ENCODE data around the gene DIPK1C. TPM values are rescaled to one million over a fixed set of nuclear protein-coding genes. Genes with fewer than 3 reads are reported as not detected.

The DIPK1C gene
- total RNA-seq, 1 experiment from 2014 or later, result not detected

- no peak for TF ChIP-seq RAD21 (IDR thresholded peaks at IDR 0.05; ENCODE audit: low read depth)
Observed at GRCh38 chr18:74392323-74392722, 64.8 kb downstream of the DIPK1C start (continued).

GRCh38 chr18:74390900-74391299, 66.2 kb downstream of the DIPK1C start:
- H3K27ac ChIP-seq (ENCODE audit: low read depth, low read length), result no peak overlapping the region
- DNase-seq (ENCODE audit: low read depth, low spot score) (no peak), ATAC-seq (no peak)
- POLR2A ChIA-PET, result no interaction called here
- no peak overlapping the region for H3K9ac ChIP-seq (ENCODE audit: low read length)
- CTCF ChIA-PET, result no interaction called here
- no peaks in the 10 kb centered on the region for H3K9me2 ChIP-seq (ENCODE audit: insufficient read depth)
- H2AFZ ChIP-seq (ENCODE audit: low read depth, low read length, poor library complexity, severe bottlenecking), result no peak overlapping the region
- BruUV-seq (replicated peaks), result no TSS peak
- no peaks in the 10 kb centered on the region for H3K9me3 ChIP-seq (ENCODE audit: control insufficient read depth in 1 of 2, insufficient read depth in 1 of 2, low read depth in 1 of 2, low read length in 2 of 2)
- no peaks in the 10 kb centered on the region for H3K36me3 ChIP-seq (ENCODE audit: control insufficient read depth in 1 of 2, insufficient read depth in 2 of 2, low read length in 2 of 2)
- no peak overlapping the region for H3K4me2 ChIP-seq (ENCODE audit: low read length)
- H3K27me3 ChIP-seq (ENCODE audit: insufficient read depth, low read length), result peaks cover 31% of the 10 kb centered on the region
- no peaks in the 10 kb centered on the region for H3K79me2 ChIP-seq (ENCODE audit: insufficient read depth, low read length)
- no peak overlapping the region for H3K4me3 ChIP-seq (replicated peaks in 1 of 2; ENCODE audit: low read depth in 1 of 2, low read length in 2 of 2)
- H4K20me1 ChIP-seq (ENCODE audit: insufficient read depth), result no peaks in the 10 kb centered on the region
- TF ChIP-seq, protein P1, sequence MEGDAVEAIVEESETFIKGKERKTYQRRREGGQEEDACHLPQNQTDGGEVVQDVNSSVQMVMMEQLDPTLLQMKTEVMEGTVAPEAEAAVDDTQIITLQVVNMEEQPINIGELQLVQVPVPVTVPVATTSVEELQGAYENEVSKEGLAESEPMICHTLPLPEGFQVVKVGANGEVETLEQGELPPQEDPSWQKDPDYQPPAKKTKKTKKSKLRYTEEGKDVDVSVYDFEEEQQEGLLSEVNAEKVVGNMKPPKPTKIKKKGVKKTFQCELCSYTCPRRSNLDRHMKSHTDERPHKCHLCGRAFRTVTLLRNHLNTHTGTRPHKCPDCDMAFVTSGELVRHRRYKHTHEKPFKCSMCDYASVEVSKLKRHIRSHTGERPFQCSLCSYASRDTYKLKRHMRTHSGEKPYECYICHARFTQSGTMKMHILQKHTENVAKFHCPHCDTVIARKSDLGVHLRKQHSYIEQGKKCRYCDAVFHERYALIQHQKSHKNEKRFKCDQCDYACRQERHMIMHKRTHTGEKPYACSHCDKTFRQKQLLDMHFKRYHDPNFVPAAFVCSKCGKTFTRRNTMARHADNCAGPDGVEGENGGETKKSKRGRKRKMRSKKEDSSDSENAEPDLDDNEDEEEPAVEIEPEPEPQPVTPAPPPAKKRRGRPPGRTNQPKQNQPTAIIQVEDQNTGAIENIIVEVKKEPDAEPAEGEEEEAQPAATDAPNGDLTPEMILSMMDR (IDR thresholded peaks at IDR 0.05 in 2 of 3, conservative IDR thresholded peaks at IDR 0.05 in 1 of 3; ENCODE audit: borderline replicate concordance in 1 of 3, insufficient read depth in 1 of 3, low read depth in 2 of 3, low read length in 2 of 3), result no peak
- TF ChIP-seq SRF (IDR thresholded peaks at IDR 0.05; ENCODE audit: low read depth) (no peak), POLR2A (IDR thresholded peaks at IDR 0.05; ENCODE audit: borderline replicate concordance, extremely low read depth, insufficient read depth, insufficient read length) (no peak), ZNF274 (IDR thresholded peaks at IDR 0.05; ENCODE audit: low read depth, low read length) (no peak), SIN3A (IDR thresholded peaks at IDR 0.05; ENCODE audit: low read depth) (no peak), ELF1 (IDR thresholded peaks at IDR 0.05; ENCODE audit: borderline replicate concordance, low read depth) (no peak), ZFX (IDR thresholded peaks at IDR 0.05) (no peak), EZH2 (IDR thresholded peaks at IDR 0.05) (no peak), ATF3 (IDR thresholded peaks at IDR 0.05) (no peak)
- RAD21 ChIA-PET (ENCODE audit: low non-redundant PET in 1 of 2, low total read pairs in 2 of 2, uncharacterized antibody in 2 of 2, unreplicated experiment in 2 of 2), result no interaction called here
- intact Hi-C loops (cut with micrococcal nuclease), result no loop called here
- H3K4me1 ChIP-seq (ENCODE audit: control insufficient read depth in 1 of 2, insufficient read depth in 2 of 2, low read length in 2 of 2), result no peaks in the 10 kb centered on the region
